GM19023 (cell line): ENCODE data around the gene TUBB2B.
"Not testable (repeated sequence)": the region's sequence is repeated elsewhere in the genome, so short reads cannot be mapped to it uniquely, and the experiment has no call there.

Experiments
- ATAC-seq: cut with Tn5 transposase; IDR thresholded peaks from one replicate; pipeline ENCODE4 v1.9.1; 2021; ENCODE audit warnings: mild to moderate bottlenecking, moderate library complexity; ENCODE audit not compliant: unreplicated experiment

The TUBB2B gene

DNA sequence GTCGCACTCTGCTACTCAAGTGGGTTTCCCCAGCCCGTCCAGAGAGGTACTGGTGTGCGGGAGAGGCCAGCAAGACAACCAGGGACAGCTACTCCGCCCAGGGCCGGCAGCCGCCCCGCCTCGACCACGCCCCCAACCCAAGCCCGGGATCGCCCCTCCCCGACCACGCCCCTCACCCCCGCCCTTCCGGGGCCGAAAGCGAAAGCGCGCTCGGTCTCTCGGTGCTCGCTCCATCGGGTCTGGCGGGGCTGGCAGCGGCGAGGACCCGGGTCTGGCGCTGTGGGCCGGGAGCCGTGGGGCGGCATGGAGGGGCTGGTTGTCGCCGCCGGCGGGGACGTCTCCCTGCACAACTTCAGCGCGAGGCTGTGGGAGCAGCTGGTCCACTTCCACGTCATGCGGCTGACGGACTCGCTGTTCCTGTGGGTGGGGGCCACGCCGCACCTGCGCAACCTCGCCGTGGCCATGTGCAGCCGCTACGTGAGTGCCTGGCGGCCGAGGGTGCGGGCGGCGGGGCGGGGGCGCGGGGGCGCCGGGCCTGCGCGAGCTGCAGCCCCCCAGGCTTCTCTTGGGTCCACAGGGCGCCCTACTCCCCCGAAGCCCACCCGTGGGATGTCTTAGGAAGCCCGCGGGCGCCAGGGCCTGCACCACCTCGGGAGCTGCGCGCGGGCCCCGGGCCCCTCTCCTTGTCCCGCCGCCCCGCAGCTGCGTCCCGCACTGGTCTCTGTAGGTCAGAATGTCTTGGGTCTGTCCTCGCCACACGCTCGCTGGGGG is 31.5 kb upstream of the TUBB2B start, which contains the start of gene PSMG4:
TSS of gene PSMG4 (plus strand) at position 228 of the 771 bp plus-strand sequence. CDS start at position 304, 76 bp downstream.
- peak; percentile 73 for ATAC-seq

GRCh38 chr6:3258201-3258600 is 30.7 kb upstream of the TUBB2B start:
- no peak for ATAC-seq

- no peak for ATAC-seq
These were observed 26.1 kb upstream of the TUBB2B start for GRCh38 chr6:3253597-3253961.

GRCh38 chr6:3252861-3253596 is 25.6 kb upstream of the TUBB2B start:
- ATAC-seq = no peak

DNA sequence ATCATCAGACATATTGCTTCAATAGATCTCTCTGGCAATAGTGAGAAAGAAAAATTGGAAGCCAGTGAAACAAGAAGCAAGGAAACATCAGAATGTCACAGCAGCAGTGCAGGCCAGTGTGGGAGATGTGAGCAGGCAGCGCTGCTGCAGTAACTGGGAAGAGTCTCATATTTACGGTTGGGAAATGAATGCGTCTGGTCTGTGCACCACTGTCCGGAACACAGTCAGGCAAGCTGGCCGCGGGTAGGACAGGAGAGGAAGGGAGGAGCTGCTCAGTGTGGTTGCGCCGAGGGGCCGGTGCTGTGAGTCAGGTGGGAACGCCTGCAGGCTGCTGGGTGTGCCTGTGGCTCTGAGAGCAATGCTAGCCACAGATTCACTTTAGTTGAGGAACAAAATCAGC is 24.9 kb upstream of the TUBB2B start:
- no peak for ATAC-seq

DNA sequence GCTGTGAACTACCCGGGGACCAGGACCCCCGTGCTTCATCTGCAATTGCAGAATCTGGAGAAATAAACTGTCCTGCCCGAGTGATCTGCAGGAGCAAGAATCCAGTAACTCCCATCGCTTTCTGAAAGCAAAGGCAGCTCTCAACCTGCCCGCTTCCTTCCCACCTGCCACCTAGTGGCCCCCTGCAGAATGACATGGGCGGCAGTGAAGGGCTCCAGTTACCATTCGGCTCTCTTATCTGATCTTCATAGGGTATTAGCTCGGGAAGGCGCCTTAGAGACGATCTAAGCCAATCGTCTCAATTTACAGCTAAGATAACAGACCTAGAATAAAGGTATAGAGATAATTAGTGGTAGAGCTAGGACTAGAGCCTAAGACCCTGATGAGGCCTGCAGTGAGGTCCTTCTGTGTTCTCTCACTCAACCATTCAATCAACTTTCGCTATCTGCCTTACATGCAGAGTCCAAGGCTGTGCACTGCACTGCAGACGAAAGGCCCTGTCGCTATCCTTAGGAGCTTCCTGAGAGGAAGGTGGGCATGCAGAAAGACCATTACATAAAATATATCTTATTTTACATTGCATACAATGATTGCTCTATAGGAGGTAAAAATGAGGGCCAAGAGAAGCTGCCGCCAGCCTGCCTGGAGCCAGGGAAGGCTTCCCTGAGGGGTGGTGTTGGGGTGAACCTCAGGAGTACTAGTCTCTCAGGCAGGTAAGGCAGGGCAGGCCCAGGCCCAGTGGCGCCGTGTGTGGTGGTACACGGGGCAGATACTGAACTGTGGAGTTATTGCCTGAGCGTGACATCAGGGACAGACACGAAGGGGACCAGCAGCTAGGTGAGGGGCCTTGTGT is 24.2 kb upstream of the TUBB2B start:
- peak; percentile 79 for ATAC-seq

GRCh38 chr6:3250231-3250675 is 22.8 kb upstream of the TUBB2B start:
- no peak for ATAC-seq

DNA sequence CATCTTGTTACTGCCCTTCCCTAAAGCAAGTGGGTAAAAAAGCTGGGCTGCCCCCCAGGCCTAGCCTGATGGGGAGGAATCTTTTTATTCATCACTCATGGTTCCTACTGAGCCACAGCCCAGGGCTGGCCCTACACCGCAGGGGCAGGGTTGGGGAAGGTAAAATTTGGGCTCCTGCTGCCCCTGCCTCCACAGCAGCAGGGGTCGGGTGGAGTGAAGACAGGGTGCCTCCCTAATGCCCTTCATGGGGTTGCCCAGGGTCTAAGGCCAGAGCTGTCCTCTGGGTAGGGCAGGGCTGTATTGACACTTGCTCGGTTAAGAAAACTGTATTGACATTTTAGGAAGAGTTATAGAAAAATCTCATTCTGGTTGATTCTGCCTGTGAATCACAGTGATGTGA is 22.4 kb upstream of the TUBB2B start:
- ATAC-seq = no peak

DNA sequence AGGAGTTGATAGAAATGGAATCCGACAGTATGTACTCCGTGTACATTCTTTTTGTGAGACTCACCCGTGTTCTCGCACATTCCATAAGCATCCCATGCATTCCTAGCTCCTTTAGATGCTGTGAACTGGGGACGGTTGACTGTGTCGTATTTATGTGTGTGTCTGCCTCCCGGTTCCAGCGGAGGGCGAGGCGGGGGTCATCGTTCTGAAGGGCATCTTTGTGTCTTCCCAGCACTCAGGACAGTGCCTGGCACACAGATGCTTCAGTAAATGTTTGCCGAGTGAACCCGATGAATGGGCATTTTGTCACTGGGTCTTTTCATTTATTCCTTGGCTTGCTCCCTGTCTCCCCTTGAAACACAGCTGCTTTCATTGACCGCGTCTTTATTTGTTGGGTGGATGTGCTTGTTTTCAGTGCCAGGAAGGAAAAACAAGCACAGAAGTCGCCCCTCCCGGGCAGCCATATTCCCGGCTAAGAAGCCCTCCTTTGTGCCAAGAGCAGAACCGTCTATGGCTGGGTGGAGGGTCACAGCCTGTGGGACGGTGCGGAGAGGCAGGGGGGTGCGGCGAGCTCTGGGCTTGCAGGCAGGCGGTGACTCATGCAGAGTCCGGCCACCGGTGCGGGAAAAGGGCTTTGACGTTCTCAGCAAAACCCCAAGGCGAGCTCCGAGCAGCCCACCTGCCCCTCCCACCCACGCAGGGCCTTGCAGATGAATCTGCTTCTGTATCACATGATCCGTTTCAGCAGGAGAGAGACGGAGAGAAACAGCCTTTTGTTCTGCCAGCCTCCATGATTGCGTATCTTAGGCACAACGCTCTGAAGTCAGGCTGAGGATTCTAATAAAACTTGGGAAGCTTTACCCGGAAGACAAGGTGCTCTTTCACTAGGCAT is 20.0 kb upstream of the TUBB2B start:
- ATAC-seq = no peak

GRCh38 chr6:3245216-3245615 is 17.8 kb upstream of the TUBB2B start:
- no peak for ATAC-seq

DNA sequence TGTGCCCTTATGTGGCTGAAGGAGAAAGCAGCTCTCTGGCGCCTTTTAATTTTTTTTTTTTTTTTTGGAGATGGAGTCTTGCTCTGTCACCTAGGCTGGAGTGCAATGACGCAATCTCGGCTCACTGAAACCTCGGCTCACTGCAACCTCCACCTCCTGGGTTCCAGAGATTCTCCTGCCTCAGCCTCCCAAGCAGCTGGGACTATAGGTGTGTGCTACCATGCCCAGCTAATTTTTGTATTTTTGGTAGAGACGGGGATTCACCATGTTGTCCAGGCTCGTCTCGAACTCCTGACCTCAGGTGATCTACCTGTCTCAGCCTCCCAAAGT is 17.3 kb upstream of the TUBB2B start:
- not testable (repeated sequence) for ATAC-seq

- no peak for ATAC-seq
These were observed 16.8 kb upstream of the TUBB2B start for GRCh38 chr6:3244003-3244831.

GRCh38 chr6:3242768-3243167 is 15.3 kb upstream of the TUBB2B start:
- no peak for ATAC-seq

DNA sequence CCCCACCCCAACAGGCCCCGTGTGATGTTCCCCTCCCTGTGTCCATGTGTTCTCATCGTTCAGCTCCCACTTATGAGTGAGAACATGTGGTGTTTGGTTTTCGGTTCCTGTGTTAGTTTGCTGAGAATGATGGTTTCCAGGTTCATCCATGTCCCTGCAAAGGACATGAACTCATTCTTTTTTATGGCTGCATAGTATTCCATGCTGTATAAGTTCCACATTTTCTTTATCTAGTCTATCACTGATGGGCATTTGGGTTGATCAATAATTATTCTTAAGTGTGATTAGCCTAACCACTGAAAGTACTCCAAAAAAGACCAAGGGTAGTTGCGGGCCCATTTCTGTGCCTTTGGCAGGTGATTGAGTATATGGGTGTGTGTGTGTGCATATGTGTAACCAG is 14.3 kb upstream of the TUBB2B start:
- not testable (repeated sequence) for ATAC-seq

DNA sequence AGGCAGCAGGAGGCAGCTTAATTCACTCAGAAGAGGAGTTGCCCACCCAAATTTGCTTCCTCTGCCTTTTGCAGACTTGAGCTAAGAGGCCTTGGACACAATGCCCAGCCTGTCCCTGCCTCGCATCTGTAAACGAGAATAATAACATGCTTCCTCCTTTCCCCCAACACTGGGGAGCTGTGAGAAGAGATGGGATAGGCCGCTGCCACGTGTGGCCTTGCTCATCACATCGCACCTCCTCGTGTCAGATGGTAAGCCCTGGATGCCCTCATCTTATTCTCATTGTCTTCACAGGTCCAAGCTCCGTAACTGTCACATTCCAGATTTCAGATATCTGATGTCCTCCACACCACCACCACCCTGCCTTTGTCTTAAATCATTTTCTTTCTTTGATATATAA is 13.1 kb upstream of the TUBB2B start:
- no peak for ATAC-seq

DNA sequence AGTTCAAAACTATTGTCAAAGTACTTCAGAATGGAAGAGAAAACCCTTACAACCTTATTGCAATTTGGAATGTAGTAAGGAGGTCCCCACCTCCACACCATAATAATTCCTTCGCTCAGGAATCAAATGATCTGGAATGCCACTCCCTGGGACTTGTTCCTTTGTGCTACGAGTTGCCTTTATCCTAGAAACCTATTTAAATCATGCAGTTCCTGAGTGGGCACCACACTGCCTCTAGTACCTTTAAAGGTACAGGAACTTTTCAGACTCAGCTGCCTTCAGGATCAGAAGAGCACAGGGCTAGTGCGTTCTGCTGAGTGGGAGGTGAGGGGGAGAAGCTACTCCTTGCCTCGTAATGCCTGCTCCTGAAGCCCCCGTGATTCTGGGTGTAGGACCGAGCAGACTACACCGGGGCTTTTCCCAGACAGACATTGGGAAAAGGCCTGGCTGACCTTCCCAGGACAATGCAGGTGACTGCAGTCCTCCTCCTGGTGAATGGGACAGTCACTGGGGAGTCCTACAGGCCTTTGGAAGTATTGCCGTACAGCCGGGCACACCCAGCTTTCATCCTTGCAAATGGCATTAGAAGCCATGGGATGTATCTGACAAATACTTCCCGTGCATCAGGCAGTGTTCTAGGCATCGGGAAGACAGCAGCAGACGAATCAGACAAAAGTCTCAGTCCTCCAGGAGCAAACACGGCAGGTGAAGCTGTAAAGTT is 11.8 kb upstream of the TUBB2B start:
- ATAC-seq = no peak

DNA sequence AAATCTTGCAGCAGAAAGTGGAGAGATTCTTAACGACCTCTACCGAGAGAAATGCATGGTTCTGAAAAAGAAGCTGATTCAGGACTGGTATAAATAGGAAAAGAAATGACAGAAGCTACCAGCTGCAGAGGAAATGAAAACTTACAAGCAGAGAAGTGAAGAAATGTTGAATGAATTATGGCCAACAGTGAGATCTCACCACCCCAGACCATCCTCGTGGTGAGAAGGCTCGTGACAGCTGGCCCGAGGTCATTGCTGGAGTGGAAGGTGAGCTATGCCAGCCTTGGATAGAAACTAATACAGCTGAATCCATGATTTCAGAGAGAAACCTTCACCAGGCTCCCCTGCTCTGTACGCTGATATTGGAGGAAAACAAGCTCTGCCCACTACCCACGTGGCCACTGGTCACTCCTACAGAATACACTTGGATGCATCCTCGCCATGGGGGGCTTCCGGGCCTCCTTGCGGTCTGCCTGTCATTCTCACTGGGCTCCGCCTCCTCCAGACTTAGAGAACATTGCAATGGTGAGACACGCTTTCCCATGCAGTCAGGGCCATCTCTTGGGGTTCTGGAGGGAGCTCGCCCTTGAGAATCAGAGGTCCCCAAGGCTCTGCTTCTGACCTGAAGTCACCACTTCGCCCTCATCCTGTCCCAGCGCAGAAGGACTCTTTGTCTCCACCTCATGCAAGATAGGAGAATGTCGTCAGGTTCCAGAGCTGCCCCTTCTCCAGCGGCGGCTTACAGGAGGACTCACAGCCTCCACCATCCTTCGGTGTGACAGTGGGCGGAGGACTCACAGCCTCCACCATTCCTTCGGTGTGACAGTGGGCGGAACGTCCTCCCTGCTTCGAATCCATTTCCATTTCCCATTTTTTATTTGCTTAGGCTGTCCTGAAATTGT is 10.6 kb upstream of the TUBB2B start:
- ATAC-seq = no peak

- ATAC-seq = no peak
These were observed 8.6 kb upstream of the TUBB2B start for GRCh38 chr6:3236005-3236404.
